GM12801 (cell line): ENCODE measurements around the gene RNF114.

ENCODE experiments used
- CTCF ChIP-seq: IDR thresholded peaks from one replicate; pipeline ENCODE4 v1.5.1; 2011; ENCODE audit warnings: control low read depth; ENCODE audit not compliant: insufficient read length; ENCODE audit errors: extremely low read depth

The RNF114 gene

DNA sequence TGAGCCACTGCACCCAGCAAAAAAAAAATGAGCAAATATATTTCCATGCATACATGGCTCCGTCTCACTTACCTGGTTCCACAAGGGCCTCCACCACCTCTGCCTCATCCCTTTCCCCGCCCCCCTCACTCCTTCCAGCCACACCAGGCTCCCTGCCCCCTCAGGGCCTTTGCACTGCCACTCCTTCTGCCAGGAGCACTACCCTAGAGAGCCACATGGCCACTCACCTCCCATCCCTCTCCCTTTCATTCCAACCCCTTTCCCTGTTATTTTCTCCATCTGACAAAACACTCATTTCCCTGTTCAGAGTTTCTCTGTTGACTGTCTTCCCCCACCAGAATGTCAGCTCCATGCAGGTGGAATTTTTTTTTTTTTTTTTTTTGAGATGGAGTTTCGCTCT lies 59.4 kb downstream of the RNF114 start:
- no peak for TF ChIP-seq CTCF

- no peak for TF ChIP-seq CTCF
Measured at GRCh38 chr20:49999329-49999728, 63.1 kb downstream of the RNF114 start.

DNA sequence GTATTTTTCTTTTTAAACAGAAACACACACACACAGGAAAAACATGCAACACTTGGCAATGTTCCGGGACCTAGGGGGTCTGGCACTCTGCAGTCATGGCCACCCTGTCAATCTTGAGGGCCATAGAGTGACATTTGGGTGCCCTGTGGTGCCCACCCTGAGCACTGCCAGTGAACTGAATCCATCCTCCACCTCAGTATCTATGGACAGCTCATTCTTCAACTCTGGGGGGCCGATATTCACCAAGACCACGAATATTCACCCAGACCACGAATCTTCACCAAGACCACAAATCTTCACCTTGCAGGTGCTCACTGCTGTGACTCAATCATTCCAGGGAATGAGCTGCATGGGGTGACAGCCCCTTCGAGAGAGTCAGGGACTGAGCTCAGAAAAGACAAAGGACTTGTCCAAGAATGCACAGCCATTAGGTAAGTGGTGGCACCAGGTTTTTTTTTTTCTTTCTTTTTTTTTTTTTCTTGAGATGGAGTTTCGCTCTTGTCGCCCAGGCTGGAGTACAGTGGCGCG lies 65.7 kb downstream of the RNF114 start:
- TF ChIP-seq CTCF, result no peak

DNA sequence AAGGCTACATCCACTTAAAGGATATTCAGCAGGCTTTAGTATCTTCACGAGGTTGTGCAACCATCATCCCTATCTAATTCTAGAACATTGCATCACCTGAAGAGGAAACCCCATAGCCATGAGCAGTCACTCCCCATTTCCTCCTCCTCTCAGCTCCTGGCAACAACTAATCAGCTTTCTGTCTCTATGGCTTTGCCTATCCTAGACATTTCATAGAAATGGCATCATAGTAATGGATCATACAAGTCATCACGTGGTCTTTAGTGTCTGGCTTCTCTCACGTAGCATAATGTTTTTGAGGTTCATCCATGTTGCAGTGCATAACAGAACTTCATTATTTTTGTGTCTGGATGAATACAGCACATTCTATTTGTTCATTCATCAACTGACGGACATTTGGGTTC lies 67.1 kb downstream of the RNF114 start:
- TF ChIP-seq CTCF, result no peak
